KOPT-K1 (cell line): ENCODE data around the gene ORAI2.

Experiments
- H3K27ac ChIP-seq: fragments of 200-600 bp; sonication (generic); 2 replicates; pipeline ENCODE4 v1.5.1; 2016; ENCODE audit warnings: antibody characterized with exemption, mild to moderate bottlenecking, low read depth, low read length; ENCODE audit not compliant: poor library complexity, severe bottlenecking
- H3K36me3 ChIP-seq: fragments of 200-600 bp; sonication (generic); 2 replicates; pipeline ENCODE4 v1.5.1; 2017; ENCODE audit warnings: antibody characterized with exemption, mild to moderate bottlenecking, low read length, moderate library complexity; ENCODE audit not compliant: insufficient read depth
- H3K9me3 ChIP-seq: fragments of 200-600 bp; sonication (generic); 2 replicates; pipeline ENCODE4 v1.5.1; 2017; ENCODE audit warnings: antibody characterized with exemption, low read length, mild to moderate bottlenecking; ENCODE audit not compliant: insufficient read depth, poor library complexity, severe bottlenecking

ORAI2 gene

DNA sequence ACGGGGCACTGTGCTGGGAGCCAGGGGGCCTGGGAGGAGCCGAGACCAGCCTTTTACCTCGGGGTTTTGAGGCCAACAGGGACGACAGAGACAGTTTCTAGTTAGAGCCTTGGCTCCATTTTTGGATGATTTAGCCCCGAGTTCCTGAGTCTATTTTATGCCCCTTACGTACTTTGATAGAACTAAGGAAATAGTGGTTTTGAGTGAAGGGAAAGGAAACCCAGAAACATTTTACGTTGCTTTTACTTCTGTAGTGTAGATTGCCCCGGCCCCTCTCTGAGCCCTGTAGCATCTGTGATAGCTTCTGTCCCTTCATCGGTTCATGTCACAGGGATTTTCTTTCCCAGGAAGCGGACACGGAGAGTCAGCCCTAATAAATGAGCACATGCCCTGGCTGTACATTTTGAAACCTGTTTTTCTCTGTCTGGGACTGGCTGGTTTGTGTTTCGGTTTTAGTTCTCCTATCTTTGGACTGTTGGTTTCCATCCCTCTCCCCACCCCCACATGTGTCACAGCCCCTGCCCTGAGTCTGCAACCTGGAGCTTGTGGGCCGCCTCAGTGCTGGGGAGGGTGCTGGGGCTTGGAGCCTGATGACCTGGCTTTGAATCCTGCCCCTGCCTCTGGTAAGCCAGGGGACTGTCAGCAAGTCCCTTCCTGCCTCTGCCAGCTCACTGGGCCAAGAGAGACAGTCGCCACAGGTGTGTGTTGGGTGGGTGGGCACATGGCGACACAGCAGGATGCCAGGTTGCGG lies 6.9 kb upstream of the ORAI2 start:
- Histone ChIP-seq H3K27ac (peak overlapping the region; percentile 92), H3K9me3 (no peaks in the 10 kb centered on the region), H3K36me3 (peaks cover 35% of the 10 kb centered on the region)

DNA sequence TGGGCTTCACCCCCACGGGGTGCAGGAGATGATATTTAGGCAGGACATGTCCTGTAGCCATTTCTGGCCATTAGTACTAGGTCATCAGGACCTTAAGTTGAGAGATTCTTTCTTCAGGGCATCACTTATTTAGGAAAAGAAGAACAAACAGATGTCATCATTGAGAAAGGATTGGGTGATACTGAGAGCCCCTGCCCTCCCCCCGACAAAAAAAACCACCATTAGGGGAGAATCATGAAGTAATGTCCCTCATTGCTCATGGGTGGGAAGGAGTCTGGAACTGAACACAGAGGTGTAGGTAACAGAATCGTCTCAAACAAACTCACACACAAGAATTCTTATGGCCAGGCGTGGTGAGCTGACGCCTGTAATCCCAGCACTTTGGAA lies 6.4 kb upstream of the ORAI2 start:
- Histone ChIP-seq H3K27ac (peak overlapping the region; percentile 92), H3K36me3 (peaks cover 30% of the 10 kb centered on the region), H3K9me3 (no peaks in the 10 kb centered on the region)

DNA sequence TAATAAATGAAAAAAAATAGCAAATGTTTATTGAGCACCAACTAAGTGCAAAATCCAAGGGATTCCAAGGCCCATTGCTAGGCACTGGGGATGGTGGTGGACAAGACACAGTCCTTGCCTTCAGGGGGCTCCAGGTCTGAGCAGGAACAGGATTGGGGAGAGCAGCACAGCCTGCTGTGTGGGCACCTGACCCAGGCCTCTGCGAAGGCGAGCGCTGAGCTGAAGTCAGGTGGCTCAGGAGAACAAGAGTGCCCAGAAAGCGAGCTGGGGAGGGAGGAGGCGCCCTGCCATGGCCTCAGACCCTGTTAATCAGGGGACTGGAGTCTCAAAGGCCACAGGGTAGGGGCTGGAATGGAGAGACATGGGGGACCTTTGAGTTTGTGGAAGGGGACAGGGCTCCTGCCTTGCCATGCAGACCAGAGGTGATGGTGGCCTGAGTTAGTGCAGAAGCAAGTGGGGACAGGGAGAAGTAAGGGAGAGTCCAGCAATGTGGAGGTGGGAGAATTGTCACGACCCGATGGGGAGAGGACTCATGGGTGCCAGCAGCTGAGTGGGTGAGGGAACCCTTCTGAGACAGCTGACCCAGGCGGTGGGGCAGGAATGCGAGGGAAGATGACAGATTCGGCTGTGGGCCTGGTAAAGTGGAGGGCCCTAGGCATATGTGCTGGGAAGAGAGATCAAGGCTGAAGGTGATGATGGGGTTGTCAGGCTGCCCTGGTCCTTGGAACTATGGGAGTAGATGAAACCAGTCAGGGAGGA lies 4.1 kb upstream of the ORAI2 start:
- H3K36me3 ChIP-seq, result peaks cover 13% of the 10 kb centered on the region
- no peaks in the 10 kb centered on the region for H3K9me3 ChIP-seq
- peak overlapping the region; percentile 92 for H3K27ac ChIP-seq

DNA sequence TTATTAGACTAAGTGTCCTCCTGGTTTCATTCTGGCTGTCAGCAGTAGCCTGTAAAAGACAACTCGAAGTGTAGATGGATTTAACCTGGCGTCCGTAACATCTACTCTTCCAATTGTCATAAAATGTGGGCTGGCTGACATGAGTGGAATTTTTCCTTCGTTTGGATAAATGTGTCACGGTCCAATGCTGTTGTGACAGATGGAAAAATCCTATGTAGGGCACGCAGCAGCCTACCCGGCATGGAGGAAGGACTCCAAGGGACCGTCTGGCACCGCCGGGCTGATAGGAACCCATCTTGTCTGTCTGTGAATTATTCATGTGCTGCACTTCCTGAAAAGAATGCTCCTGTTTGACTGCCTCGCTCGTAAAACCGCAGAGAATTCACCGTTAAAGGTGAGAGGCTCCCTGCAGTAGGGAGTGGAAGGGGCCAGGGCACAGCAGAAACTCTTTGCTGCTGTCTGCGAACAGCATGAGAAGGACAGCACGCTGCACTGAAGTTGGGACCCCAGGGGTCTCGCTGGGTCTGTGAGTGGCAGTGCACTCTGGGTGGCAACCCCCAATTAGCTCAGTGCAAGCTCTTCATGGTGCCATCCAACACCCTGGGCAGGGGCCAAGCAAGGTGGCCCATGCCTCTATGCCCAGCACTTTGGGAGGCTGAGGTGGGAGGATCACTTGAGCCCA lies 1.6 kb upstream of the ORAI2 start:
- Histone ChIP-seq H3K27ac (peak overlapping the region; percentile 92), H3K9me3 (no peaks in the 10 kb centered on the region), H3K36me3 (peaks cover 10% of the 10 kb centered on the region; the same call in 1 of the 2 replicates)

DNA sequence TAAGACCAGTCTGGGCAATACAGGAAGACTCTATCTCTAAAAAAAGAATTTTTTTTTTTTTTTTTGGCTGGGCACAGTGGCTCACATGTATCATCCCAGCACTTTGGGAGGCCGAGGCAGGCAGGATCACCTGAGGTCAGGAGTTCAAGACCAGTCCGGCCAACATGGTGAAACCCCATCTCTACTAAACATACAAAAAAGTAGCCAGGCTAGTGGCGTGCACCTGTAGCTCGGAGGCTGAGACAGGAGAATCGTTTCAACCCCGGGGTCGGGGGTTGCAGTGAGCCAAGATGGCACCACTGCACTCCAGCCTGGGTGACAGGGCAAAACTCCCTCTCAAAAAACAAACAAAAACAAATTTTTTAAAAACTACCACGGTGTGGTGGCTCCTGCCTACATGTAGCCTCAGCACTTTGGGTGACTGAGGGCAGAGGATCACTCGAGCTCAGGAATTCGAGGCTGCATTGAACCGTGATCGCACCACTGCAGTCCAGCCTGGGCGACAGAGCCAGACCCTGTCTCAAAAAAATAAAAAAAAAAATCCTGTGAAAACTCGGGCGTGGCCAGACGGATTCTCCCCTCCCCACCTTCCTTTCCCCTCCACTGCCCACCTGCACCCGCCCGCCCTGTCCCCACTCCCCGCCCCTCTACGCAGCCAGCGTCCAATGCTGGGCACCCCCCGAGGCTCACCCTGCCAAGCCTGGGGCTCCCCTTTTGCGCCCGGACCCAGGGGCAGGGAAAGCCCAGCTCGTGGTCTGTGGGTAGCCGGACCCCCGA lies 745 bp upstream of the ORAI2 start:
- peak overlapping the region; percentile 92 for H3K27ac ChIP-seq
- H3K9me3 ChIP-seq, result no peaks in the 10 kb centered on the region
- H3K36me3 ChIP-seq, result peaks cover 19% of the 10 kb centered on the region; the same call in 1 of the 2 replicates

DNA sequence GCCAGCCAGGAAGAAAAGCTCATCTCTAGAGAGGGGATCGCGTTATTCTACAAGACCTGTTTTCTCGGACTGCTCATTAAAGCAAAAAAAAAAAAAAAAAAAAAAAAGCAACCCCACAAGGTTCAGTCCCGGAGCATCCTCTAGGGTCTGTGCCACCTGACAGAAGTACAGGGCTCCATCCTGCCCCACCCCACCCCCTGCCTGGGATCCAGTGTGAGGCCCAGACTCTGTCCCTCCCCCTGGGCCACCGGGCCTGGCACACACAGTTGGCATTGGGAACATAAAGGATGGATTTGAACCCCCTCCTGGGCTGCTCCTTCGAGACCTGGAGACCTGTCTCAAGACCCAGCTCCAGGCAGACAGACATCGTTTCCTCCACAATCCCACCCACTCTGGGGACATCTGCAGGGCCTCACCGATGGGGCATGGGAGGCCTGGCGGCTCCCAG lies 688 bp downstream of the ORAI2 start:
- Histone ChIP-seq H3K36me3 (peaks cover 31% of the 10 kb centered on the region), H3K27ac (peak overlapping the region; percentile 92), H3K9me3 (no peaks in the 10 kb centered on the region)

DNA sequence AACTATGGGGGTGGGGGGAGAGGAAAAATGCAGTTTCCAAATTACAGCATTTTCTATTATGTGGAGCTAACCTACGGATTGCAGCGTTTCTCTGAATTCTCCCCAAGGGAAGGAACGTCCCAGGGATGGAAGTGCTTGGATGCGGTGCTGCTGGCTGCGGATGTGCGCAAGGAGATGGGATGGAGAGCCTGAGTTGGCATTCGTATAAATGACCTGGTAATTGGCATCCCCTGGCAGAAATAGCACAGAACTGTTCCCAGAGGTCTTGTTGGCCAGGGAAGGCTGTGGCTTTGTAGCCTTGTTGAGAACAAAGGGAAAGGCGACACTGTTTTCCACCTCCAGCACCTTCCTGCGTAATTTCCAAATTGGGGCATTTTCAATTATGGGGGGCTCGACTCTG lies 2.7 kb downstream of the ORAI2 start:
- no peak overlapping the region for H3K27ac ChIP-seq
- peaks cover 48% of the 10 kb centered on the region for H3K36me3 ChIP-seq
- H3K9me3 ChIP-seq, result no peaks in the 10 kb centered on the region

DNA sequence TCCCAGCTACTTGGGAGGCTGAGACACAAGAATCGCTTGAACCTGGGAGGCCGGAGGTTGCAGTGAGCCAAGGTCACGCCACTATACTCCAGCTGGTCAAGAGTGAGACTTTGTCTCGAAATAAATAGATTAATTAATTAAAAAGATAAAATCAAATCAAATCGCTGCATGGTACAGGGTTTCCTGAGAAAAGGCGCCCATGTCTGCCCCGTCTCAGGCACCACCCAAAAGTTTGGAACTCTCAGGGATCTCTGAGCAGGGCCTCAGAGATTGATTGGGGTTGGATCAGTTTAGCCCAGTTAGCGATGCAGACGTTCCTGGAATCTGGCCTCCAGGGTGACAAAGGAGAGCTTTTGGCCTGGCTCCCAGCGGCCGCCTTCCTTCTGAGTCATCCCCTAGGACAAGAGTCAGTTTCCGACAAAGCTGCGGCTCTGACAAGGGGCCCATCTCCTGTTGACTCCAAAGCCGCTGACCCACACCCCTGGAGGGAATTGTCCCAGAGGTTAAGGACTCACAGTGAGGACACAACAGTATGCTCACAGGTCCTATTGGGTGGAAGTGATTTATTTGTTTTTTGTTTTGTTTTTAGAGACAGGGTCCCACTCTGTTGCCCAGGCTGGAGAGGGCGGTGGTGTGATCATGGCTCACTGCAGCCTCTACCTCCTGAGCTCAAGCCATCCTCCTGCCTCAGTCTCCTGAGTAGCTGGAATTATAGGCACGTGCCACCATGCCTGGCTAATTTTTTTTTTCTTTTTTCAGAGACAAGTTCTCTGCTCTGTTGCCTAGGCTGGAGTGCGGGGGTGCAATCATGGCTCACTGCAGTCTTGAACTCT lies 6.8 kb downstream of the ORAI2 start:
- no peaks in the 10 kb centered on the region for H3K9me3 ChIP-seq
- peaks cover 73% of the 10 kb centered on the region for H3K36me3 ChIP-seq
- H3K27ac ChIP-seq, result no peak overlapping the region

DNA sequence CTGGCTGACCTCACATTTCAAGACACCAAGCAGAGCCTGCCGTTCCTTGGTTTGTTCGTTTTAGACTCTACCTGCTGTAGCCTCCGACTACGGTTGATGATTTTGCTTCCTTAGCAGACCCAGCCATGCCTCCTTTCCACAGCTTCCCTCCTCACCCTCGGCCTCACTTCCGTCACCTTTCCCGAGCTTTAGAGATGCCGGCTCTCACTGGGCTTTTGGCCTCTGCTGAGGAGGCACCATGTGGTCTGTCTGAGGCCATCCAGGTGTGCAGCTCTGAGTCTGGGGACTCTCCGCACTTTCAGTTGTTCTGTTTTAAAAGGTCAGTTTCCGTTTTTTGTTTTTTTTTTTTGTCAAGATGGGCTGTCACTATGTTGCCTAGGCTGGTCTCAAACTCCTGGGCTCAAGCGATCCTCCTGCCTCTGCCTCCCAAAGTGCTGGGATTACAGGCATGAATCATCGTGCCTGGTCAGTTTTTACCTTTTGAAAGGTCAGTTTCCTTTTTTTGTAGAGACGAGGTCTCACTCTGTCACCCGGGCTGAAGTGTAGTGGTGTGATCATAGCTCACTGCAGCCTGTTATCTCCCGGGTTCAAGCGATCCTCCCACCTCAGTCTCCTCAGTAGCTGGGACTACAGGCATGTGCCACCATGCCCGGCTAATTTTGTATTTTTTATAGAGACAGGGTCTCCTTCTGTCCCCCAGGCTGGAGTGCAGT lies 11.7 kb downstream of the ORAI2 start:
- Histone ChIP-seq H3K27ac (no peak overlapping the region), H3K36me3 (peaks cover 69% of the 10 kb centered on the region), H3K9me3 (no peaks in the 10 kb centered on the region)

DNA sequence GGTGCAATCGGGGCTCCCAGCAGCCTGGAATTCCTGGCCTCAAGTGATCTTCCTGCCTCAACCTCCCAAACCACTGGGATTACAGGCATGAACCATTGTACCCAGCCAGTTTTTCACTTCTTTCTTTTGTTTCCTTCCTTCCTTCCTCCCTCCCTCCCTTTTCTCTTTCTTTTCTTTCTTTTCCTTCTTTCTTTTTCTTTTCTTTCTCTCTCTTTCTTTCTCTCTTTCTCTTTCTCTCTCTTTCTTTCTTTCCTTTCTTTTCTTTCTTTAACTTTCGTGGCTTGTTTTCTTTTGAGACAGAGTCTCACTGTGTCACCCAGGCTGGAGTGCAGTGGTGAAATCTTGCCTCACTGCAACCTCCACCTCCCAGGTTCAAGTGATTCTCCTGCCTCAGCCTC lies 12.3 kb downstream of the ORAI2 start:
- Histone ChIP-seq H3K36me3 (peaks cover 64% of the 10 kb centered on the region), H3K9me3 (no peaks in the 10 kb centered on the region), H3K27ac (no peak overlapping the region)

DNA sequence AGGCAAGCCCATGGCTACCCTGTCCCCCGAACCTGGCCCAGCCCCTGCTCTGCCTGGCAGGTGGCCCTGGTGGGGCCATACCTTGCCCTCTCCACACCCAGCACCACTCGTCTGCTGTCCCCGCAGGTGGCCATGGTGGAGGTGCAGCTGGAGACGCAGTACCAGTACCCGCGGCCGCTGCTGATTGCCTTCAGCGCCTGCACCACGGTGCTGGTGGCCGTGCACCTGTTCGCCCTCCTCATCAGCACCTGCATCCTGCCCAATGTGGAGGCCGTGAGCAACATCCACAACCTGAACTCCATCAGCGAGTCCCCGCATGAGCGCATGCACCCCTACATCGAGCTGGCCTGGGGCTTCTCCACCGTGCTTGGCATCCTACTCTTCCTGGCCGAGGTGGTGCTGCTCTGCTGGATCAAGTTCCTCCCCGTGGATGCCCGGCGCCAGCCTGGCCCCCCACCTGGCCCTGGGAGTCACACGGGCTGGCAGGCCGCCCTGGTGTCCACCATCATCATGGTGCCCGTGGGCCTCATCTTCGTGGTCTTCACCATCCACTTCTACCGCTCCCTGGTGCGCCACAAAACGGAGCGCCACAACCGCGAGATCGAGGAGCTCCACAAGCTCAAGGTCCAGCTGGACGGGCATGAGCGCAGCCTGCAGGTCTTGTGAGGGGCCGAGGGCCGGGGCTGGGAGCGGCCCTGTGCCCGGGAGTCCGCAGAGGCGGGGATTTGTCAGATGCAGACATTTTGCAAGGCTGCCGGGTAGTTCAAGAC lies 13.2 kb downstream of the ORAI2 start:
- Histone ChIP-seq H3K27ac (no peak overlapping the region), H3K36me3 (peaks cover 60% of the 10 kb centered on the region), H3K9me3 (no peaks in the 10 kb centered on the region)

DNA sequence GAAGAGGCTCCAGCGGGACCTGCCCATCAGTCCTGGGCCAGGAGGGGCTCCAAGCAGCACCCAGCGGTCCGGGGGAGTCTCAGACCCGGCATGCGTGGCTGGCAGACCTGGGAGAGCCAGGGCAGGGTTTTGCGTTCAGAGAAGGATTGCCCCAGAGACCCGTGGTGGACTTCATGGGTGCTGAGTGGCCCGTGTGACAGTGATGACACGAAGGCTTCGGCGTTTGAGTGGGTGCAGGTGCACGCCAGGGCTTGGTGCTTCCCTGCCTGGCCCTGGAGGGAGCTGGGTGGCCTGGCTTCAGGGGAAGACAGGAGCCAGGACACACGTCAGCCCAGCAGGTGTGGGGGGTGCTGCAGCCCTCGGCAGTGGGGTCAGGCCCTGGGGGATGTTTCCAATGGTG lies 13.9 kb downstream of the ORAI2 start:
- Histone ChIP-seq H3K27ac (no peak overlapping the region), H3K36me3 (peaks cover 56% of the 10 kb centered on the region), H3K9me3 (no peaks in the 10 kb centered on the region)

DNA sequence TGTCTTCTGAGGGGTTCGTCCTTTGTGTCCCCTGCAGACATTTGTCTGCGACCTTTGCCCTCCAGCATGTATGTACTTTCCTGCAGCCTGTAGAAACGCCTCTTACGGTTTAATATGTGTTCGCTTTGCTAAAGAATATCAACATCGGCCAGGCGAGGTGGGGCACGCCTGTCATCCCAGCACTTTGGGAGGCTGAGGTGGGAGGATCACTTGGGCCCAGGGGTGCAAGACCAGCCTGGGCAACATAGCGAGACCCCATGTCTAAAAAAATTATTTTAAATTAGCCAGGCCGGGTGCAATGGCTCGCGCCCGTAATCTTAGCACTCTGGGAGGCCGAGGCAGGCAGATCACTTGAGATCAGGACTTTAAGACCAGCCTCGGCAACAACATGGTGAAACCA lies 15.8 kb downstream of the ORAI2 start:
- Histone ChIP-seq H3K27ac (no peak overlapping the region), H3K36me3 (peaks cover 43% of the 10 kb centered on the region), H3K9me3 (no peaks in the 10 kb centered on the region)
